HepG2 (cell line): ENCODE results near the gene EEF1A2. TPM values are rescaled to one million over a fixed set of nuclear protein-coding genes. Genes with fewer than 3 reads are reported as not detected.

Experiments used
- KDM1A ChIP-seq: IDR thresholded peaks from 2 replicates; pipeline ENCODE4 v1.6.1; 2016; ENCODE audit warnings: missing compliant biosample characterization
- KLF16 ChIP-seq, 2 experiments: sonication (generic) in 1 of 2; formaldehyde crosslinking in 1 of 2; IDR thresholded peaks; 2 replicates each; pipeline versions ENCODE4 v1.6.1 to v1.8.0; 2016 to 2023; ENCODE audit warnings: missing genetic modification reagents in 2 of 2, missing compliant biosample characterization in 1 of 2
- KMT2B ChIP-seq: IDR thresholded peaks from 2 replicates; pipeline ENCODE4 v1.6.1; 2016; ENCODE audit warnings: missing genetic modification reagents, missing compliant biosample characterization
- NFYC ChIP-seq: IDR thresholded peaks from 2 replicates; pipeline ENCODE4 v1.6.1; 2016; ENCODE audit warnings: missing genetic modification reagents, missing compliant biosample characterization
- PATZ1 ChIP-seq: sonication (generic); formaldehyde crosslinking; IDR thresholded peaks from 2 replicates; pipeline ENCODE4 v1.4.0; 2020; ENCODE audit warnings: missing genetic modification reagents
- THAP11 ChIP-seq: IDR thresholded peaks from 2 replicates; pipeline ENCODE4 v1.6.1; 2016; ENCODE audit warnings: missing biosample characterization, missing genetic modification reagents
- ZBTB33 ChIP-seq: sonication (generic); formaldehyde crosslinking; IDR thresholded peaks from 2 replicates; pipeline ENCODE4 v1.4.0; 2020; ENCODE audit warnings: missing genetic modification reagents
- ZBTB44 ChIP-seq: sonication (generic); formaldehyde crosslinking; IDR thresholded peaks from 2 replicates; pipeline ENCODE4 v1.4.0; 2020; ENCODE audit warnings: missing genetic modification reagents
- ZFYVE20 ChIP-seq: sonication (generic); formaldehyde crosslinking; IDR thresholded peaks from 2 replicates; pipeline ENCODE4 v1.8.0; 2023; ENCODE audit warnings: low read depth, mild to moderate bottlenecking, moderate library complexity, missing genetic modification reagents, borderline replicate concordance
- ZNF281 ChIP-seq: sonication (generic); formaldehyde crosslinking; IDR thresholded peaks from 2 replicates; pipeline ENCODE4 v1.4.0; 2020; ENCODE audit warnings: missing genetic modification reagents, borderline replicate concordance
- ZNF501 ChIP-seq: sonication (generic); formaldehyde crosslinking; IDR thresholded peaks from 2 replicates; pipeline ENCODE4 v1.5.1; 2020; ENCODE audit warnings: mild to moderate bottlenecking, moderate library complexity, missing genetic modification reagents
- ZNF570 ChIP-seq: sonication (generic); formaldehyde crosslinking; IDR thresholded peaks from 2 replicates; pipeline ENCODE4 v1.4.0; 2020; ENCODE audit warnings: mild to moderate bottlenecking, missing genetic modification reagents, borderline replicate concordance
- ZNF574 ChIP-seq: sonication (generic); formaldehyde crosslinking; IDR thresholded peaks from 2 replicates; pipeline ENCODE4 v1.4.0; 2020; ENCODE audit warnings: missing genetic modification reagents
- ZSCAN25 ChIP-seq: sonication (generic); formaldehyde crosslinking; IDR thresholded peaks from 2 replicates; pipeline ENCODE4 v1.8.0; 2022; ENCODE audit warnings: mild to moderate bottlenecking, missing genetic modification reagents
- polyA plus RNA-seq, 8 experiments: library from polyadenylated mRNA; depleted of rRNA in 3 of 8; stranded (reverse) in 7 of 8; unstranded in 1 of 8; fragments of >200 nt; fragmentation: Illumina TruSeq in 4 of 8; extraction: Trizol in 4 of 8; gene quantifications; 2 replicates each; pipeline versions ENCODE4 v1.2.1 to v1.2.3, GENCODE V29; 2011 to 2016; ENCODE audit warnings: low read depth in 4 of 8, missing spikeins in 1 of 8, mixed read lengths in 1 of 8; ENCODE audit not compliant: insufficient read depth in 1 of 8
- total RNA-seq, 5 experiments: library from RNA; depleted of rRNA; stranded (reverse); fragments of >200 nt; fragmentation: Illumina TruSeq; extraction: Trizol; gene quantifications; 2 replicates each; pipeline ENCODE4 v1.2.3, GENCODE V29; 2016; ENCODE audit warnings: low read depth in 1 of 5

Gene EEF1A2
- total and polyA plus RNA-seq, 2 of the 13 experiments (the other 11 are each of a cell fraction or from before 2014, with no cell fraction given), result 0.44 to 0.87 TPM

DNA sequence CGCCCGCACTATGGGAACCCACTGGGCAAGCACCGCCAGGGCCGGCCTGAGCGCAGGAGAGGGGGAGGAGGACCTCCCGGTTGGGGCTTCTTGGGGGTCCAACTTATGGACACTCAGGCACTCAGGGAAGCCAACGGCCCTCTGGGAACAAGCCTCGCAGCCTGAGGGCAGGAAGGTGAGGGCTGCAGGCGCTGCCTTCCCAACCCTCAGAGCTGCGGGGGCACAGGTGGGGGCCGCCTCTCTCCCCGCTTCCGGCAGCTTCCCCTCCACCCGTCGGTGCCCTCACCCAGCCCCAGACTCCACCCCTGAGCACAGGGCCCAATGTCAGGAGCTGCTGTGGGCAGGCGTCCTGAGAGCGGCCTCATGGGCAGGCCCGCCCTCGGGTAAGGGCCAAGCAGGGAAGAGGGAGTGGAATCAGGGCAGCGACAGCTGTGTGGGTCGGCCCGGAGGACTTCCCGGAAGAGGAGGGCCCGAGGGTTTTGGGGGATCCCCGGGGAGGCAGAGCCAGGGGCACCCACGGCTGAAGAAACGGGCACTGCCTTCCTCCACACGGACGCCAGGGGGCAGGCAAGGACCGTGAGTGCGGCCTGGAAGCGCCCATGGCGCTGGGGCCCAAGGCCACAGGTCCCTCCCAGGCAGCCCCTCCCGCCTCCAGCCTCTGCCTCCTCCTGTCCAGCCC, 38.8 kb upstream of the EEF1A2 start (continued):
- peak; percentile 89 for TF ChIP-seq ZNF574 (CRISPR knock-in tag)
- TF ChIP-seq ZBTB44 (CRISPR knock-in tag), result 0 out of 2 replicates have a peak, but pooled peaks have one; percentile 68
- TF ChIP-seq KLF16 (CRISPR knock-in tag; IDR thresholded peaks at IDR 0.05), result peak in 1 of 2 experiments; percentile 98; a peak in 2 of 4 replicates
- TF ChIP-seq PATZ1 (CRISPR knock-in tag), result peak; percentile 99
- no peak for TF ChIP-seq ZNF570 (CRISPR knock-in tag)
- peak; percentile 88 for TF ChIP-seq ZBTB33 (CRISPR knock-in tag)
- peak; percentile 48; the same call in 1 of the 2 replicates for TF ChIP-seq NFYC (CRISPR knock-in tag)
- TF ChIP-seq KDM1A, result 0 out of 2 replicates have a peak, but pooled peaks have one; percentile 23
- peak; percentile 96 for TF ChIP-seq ZNF501 (CRISPR knock-in tag)
- TF ChIP-seq ZNF281 (CRISPR knock-in tag), result no peak
- TF ChIP-seq ZFYVE20 (CRISPR knock-in tag), result no peak
- TF ChIP-seq ZSCAN25 (CRISPR knock-in tag), result peak; percentile 95
- TF ChIP-seq THAP11 (CRISPR knock-in tag), result peak; percentile 90
- peak; percentile 63; the same call in 1 of the 2 replicates for TF ChIP-seq KMT2B (CRISPR knock-in tag)
